Activated CD4-positive, alpha-beta T cell treated with anti-CD3 and anti-CD28 coated beads, Interleukin-2, amount 50 U/mL, for 24 hours (primary cell): Measurements from ENCODE around the gene SPIN2B.
A peak's percentile ranks its signal among the peaks of the same experiment; 100 is the strongest.
"Not testable (repeated sequence)": the region's sequence is repeated elsewhere in the genome, so short reads cannot be mapped to it uniquely, and the experiment has no call there.

Experiments
- DNase-seq, 2 donors: peaks; one replicate each; pipeline ENCODE4 v3.0.0-alpha.2; 2020; ENCODE audit warnings: low read depth in 1 of 2, low spot score in 1 of 2

SPIN2B gene

DNA sequence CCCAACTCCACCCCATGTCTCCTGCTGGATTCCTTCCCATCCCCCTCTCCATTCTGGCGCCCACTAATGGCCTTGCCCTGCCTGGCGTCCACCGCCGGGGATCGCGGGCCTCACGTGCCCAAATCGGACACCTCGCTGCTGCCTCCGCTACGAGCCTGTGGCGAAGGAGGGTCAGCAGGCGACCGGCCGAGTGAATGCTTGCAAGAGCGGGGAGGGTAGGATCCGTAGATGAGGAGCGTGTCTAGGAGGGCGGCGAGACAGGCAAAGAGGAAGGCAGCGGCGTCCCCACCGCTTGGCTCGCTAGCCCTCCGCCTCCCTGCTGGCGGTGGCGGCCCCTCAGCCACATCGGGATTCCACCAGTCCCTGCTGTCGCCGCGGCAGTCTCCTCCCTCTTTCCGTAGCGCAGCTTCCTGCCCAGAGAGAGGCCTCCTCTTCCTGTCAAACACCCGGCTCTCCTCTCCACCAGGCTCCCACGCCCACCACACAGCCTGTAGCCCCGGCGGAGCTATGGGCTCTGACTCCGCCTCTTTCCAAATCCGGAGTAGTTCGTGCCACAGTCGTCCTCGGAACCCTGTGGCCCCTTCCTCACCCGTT, at the start of gene SPIN2B:
Gene SPIN2B (minus strand): TSS at position 387 of the 594 bp plus-strand sequence.
- DNase-seq, result peak; percentile 48 to 63

DNA sequence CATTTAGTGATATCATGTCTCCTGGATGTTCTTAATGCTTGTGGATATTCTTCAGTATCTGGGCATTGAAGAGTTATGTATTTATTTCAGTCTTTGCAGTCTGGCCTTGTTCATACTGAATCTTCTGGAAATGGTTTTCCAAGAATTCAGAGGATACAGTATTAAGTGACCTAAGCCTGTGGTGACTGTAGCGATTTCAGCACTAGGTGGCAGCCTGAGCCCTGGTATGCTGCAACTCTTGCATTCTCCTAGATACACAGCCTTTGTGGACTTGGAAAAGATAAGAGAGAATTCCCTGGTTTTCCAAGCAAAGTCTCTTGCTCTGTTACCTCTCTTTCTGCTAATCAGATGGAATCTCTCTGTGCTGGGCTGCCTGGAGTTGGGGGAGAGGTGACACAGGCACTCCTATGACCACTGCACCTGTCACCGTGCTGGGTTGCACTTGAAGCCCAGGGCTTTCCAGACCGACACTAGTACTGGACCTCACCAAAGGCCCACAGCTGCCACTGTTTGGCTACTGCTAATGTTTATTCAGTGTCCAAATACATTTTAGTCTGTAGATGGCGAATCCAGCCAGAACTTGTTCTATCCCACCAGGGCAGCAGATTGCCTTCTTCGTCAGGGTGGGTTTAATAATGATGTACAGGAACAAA, 35.2 kb upstream of the SPIN2B start:
- no peak for DNase-seq

DNA sequence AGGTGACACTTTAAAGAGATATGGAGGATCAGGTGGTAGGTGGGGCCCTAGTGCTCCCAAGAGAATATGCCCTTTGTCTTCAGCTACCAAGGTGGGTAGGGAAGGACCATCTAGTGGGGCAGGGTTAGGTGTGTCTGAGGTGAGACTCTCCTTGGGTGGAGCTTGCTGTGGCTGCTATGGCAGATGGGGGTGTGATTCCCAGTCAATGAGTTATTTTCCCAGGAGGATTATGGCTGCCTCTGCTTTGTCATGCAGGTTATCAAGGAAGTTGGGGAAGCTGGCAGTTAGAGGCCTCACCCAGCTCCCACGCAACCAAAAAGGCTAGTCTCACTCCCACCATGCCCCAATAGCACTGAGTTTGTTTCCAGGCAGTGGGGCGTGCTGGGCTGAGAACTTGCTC, 33.8 kb upstream of the SPIN2B start:
- DNase-seq, result no peak

DNA sequence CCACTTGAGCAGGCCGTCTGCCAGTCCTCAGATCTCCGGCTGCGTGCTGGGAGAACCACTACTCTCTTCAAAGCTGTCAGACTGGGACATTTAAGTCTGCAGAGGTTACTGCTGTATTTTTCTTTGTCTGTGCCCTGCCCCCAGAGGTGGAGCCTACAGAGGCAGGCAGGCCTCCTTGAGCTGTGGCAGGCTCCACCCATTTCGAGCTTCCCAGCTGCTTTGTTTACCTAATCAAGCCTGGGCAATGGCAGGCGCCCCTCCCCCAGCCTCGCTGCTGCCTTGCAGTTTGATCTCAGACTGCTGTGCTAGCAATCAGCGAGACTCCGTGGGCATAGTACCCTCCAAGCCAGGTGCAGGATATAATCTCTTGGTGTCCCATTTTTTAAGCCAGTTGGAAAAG, 30.9 kb upstream of the SPIN2B start:
- not testable (repeated sequence) for DNase-seq

DNA sequence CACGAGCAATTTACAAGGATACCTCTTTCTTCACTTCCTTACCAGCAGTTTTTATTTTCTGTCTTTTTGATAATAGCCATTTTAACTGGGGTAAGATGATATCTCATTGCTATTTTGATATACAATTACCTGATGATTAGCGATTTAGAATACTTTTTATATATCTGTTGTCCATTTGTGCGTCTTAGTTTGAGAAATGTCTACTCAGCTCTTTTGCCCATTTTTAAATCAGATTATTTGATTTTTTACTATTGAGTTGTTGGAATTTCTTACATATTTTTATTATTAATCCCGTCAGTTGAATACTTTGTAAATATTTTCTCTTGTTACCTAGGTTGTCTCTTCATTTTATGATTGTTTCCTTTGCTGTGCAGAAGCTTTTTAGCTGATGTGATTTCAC, 17.3 kb upstream of the SPIN2B start:
- DNase-seq, result no peak

DNA sequence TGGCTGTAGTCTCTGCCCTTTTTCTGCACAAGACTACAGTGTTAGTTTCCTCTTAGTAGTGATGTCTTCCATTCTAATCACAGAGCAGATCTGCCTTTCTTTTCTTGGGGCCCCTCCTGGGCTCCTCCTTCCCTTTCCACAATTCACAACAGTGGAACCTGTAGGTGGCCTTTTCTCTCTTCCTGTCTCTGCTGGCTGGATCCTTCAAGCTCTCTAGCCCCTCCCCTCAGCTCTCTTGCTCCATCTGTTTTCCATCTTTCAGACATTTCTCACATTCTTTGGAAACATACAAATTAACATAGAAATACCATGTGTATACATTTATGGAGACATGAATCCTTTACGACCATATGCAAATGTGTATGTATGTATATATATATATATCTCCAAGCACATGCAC, 16.2 kb upstream of the SPIN2B start:
- DNase-seq, result no peak

DNA sequence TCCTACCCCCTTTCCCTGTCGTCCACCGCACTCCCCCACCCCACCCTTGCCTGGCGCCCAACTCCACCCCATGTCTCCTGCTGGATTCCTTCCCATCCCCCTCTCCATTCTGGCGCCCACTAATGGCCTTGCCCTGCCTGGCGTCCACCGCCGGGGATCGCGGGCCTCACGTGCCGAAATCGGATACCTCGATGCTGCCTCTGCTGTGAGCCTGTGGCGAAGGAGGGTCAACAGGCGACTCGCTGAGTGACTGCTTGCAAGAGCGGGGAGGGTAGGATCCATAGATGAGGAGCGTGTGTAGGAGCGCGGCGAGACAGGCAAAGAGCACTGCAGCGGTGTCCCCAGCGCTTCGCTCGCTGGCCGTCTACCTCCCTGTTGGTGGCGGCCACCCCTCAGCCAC, 15.7 kb upstream of the SPIN2B start, which contains the start of gene SPIN2A:
Gene SPIN2A (minus strand): TSS at position 325 of the 400 bp plus-strand sequence. CDS start 800 bp downstream, outside the sequence.
- DNase-seq, result not testable (repeated sequence)

DNA sequence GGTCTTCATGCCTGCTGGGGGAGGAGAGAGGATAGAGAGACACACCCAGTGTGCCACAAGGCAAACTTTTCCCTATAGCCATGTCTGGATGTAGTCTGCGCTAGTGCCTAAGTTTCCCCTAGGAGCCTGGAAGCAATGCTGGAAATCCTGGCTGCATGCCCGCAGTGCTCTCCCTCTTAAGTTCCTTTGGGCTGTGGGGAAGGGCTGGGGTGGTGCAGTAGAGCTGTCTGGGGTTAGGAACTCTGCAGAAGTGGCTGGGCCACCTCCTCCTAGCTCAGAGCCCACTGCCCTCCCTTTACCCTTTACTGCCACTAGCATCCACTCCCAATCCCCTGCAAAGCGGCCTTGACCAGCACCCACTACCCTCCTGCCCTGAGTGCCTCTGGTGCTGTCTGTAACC, 15.2 kb upstream of the SPIN2B start:
- not testable (repeated sequence) for DNase-seq

DNA sequence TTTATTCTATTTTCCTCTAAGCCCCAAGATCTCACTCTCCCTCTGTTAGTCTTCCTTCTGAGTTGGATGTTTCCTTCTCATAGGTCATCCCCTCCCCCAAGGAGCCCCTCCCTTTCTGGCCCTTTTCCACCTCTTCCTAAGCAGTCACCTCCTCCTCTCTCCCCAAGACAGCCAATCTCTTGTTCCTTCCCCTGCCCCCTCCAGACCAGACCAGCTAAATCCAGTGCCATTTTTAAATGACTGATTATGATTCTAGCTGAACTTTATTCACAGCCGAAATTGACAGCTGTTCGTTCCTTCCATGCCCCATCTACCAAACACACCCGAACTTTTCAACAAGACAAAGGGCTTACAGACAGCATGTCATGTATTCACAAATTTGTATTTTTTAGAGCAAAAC, 13.9 kb upstream of the SPIN2B start:
- DNase-seq, result no peak

DNA sequence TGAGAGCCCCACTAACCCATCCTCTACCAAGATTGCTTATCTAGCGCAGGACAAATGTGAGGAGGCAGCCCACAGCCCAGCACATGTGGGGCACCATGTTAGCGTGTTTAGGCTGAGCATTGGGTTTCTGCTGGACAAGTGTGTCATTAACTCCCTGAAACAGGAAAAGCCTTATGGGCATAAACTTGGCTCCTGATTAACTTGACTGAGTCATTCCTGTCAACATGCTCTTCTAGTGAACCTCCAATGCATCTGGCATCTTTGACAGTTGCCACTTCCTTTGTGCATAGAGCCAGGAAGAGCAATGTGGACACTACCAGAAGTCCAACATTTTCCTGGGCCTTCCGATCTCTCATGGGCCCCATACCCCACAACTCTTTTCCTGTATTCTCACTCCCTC, 13.4 kb upstream of the SPIN2B start:
- no peak for DNase-seq

DNA sequence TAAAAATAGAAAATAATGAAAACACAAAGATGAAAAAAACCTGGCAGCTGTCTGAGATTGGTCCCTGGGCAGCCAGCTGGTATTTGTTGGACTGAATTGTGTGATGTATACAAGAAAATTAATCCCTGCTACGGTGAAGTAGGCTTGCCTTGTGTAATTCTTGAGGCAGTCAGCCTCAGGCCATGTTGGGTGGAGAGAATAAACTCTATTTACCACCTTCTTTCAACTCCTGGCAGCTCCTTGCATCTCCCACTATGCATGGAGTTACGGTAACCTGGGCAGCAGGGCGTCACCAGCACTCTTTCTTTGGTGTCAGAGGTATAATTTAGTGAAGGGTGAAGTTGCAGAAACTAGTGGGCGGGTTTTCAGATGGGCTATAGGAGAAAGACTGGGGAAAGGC, 12.4 kb upstream of the SPIN2B start:
- DNase-seq, result no peak

DNA sequence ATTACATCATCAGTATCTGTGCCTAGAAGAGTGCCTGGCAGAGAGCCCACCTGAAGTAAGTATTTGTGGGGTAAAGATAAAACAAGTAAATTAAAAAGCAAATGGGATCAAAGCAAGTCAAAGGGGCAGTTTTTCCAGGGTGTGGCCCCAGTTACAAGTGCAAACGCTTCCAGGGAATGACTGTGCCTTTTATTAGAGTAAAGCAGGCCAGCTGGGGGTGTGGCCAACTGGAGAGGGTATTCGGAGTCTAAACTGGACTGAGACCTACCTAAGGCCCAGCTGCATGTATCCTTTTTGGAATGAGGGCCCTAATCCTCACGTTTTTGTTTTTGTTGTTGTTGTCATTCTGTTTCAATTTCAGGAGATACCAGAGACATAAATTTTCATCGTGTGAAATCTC, 11.9 kb upstream of the SPIN2B start:
- not testable (repeated sequence) for DNase-seq

DNA sequence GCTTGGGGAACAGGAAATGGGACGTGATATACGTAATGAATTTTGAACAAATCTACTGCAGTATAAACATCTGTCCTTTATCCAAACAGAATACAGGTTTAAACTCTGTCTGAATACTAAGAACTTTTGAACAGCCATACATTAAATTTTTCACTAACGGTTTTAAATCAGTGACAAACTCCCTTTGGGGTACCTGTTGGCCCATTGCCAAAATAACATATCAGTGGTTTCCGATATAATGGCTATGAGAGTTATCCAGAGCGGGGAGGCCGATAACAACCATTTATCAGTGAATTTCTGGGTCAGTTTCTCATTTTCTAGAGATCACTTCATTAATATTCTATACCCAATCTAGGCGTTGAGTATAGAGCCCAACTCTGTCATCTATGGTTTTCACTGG, 10.7 kb upstream of the SPIN2B start:
- no peak for DNase-seq

DNA sequence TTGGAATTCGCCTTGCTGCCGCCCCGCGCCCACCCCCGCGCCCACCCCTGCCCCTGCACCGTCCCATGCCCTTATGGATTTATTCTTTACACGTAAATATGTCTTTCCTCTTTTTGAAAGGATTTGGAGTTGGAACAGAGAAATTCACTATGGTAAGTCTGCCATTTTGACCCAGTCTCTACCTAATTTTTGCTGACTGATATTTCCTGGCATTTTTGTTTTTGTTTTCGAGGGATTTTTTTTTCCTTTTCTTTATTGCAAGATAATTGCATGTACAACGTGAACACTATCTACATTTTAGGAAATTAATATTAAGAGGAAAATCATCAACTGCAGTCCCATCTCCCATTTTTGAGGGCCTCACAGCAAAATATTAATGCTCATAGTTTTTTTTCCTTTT, 468 bp upstream of the SPIN2B start:
- DNase-seq, result no peak

DNA sequence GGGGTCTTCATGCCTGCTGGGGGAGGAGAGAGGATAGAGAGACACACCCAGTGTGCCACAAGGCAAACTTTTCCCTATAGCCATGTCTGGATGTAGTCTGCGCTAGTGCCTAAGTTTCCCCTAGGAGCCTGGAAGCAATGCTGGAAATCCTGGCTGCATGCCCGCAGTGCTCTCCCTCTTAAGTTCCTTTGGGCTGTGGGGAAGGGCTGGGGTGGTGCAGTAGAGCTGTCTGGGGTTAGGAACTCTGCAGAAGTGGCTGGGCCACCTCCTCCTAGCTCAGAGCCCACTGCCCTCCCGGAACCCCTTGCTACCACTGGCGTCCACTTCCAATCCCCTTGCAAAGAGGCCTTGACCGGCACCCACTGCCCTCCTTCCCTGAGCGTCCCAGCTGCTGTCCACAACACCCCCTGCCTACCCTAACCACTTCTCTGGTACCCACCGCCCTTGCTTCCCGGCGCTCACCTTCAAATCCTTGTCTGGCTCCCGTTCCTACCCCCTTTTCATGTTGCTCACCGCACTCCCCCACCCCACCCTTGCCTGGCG, 658 bp downstream of the SPIN2B start:
- DNase-seq, result not testable (repeated sequence)

DNA sequence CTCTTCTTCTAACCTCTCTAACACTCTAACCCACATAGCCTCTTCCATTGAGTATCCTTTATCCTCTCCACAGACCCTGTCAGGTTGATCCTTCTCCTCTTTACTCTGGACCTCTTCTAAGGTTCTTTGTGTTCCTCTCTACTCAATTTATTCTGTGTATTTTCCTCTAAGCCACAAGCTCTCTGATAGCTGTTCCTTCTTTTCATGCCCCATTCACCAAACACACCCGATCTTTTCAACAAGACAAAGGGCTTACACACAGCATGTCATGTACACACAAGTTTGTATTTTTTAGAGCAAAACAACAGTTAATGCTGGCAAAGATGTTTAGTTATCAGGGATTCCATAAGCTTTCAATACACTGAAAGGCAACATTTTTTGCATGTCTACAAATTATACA, 1.9 kb downstream of the SPIN2B start:
- no peak for DNase-seq

DNA sequence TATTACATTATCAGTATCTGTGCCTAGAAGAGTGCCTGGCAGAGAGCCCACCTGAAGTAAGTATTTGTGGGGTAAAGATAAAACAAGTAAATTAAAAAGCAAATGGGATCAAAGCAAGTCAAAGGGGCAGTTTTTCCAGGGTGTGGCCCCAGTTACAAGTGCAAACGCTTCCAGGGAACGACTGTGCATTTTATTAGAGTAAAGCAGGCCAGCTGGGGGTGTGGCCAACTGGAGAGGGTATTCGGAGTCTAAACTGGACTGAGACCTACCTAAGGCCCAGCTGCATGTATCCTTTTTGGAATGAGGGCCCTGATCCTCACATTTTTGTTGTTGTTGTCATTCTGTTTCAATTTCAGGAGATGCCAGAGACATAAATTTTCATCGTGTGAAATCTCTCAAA, 3.8 kb downstream of the SPIN2B start:
- not testable (repeated sequence) for DNase-seq

DNA sequence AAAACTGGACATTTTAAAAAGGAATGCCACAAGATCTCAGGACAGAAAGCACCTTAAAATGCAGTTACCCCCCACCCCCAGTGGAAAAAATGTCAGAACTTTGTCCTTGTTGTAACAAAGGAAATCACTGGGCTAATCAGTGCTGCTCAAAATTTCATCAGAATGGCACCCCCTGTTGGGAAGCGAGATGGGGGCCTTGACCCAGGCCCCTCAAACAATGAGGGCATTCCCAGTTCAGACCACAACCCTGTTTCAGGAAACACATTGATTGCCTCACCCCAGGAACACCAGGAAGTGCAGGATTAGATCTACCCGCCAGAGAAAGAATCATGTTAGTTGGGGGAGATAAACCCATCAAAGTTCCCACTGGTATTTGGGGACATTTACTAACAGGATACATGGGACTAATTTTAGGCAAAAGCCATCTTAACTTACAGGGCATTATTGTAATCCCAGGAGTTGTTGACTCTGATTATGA, 16.4 kb downstream of the SPIN2B start:
- DNase-seq, result no peak

DNA sequence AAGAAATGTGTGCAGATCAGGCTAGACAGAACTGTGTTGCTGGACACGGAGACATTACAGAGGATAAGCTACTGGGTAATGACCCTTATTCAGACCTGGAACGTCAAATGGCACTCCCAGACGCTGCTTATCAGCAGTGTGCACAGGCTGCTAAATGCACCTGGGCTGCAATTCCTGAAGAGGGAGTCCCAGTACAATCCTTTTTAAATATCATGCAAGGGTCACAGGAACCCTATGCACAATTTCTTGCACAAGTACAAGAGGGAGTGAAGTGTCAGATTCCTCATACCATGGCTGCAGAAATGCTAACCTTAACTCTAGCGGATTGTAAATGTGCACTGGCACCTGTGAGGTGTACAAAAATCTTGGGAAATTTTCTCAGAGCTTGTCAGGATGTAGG, 16.9 kb downstream of the SPIN2B start:
- no peak for DNase-seq

DNA sequence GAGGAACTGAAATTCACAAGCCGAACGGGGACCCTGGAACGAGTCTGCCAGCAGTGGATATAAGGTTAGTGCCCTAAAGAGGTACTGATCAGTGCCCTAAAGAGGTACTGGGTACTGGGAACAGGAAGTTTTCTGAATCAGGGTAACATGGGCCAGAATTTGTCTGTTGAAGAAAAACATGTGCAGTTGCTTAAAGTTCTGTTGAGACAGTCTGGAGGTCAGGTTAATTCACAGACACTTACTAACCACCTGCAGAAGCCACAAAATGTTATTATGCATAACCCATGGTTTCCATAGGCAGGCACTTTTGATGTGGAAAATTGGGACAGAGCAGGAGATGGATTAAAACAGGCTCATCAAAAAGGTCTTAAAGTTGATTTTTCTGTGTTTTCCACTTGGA, 17.9 kb downstream of the SPIN2B start:
- DNase-seq, result no peak

DNA sequence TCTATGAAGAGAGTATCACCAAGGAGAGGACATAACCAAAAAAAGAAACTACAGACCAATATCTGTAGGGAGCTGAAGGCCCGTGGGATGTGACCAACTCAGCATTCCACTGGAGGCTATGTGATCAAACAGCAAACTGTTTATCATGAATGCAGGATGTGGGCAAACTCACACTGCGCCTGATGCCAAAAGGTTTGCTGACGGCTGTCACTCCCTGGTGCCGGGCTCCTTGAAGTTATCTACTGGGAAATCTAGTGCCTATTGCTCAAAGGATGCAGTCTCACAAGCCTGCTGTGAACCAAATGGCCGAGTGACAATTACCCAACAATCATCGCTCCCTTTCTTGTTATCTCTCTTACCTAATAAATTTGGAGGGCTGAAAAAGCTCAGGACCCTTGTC, 18.4 kb downstream of the SPIN2B start:
- DNase-seq, result not testable (repeated sequence)

DNA sequence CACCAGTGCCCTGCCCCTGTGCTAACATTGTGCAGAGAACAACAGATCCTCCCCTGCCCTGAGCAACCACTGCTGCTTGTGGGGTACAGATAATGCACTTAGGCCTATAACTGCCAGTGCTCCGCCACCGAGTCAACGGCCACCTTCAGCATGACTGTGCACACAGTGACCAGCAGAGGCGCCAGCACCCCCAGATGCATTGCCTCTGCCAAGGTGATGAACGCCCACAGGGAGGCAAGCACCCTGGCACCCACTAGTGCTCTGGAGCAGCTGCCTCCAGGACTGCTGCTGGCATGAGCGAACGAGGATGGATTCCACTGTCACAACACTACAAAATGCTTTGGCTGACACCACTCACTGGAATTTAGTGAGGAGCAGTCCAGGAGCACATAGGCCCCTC, 38.2 kb downstream of the SPIN2B start:
- DNase-seq, result no peak

DNA sequence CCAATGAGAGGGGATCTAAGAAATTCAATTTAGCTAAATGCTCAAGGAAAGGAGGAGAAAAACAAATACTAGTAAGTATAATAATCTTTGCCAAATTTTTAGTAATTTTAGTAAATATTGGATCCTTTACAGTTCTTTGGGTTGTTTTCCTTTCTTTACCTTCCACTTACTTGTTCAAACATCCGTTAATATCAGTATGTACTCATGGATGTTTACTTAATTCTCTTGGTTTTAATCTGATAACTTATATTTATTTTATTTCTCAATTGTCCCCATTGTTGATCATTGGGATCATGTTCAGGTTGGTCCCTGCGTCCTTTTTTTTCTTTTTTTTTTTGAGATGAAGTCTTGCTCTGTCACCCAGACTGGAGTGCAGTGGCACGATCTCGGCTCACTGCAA, 46.9 kb downstream of the SPIN2B start:
- DNase-seq, result no peak
